ENCODE results near the gene CRISPLD2. TPM values are rescaled to one million over a fixed set of nuclear protein-coding genes. Genes with fewer than 3 reads are reported as not detected.

CRISPLD2 gene
- total RNA-seq, 1 donor from 2014 or later: 34.9 TPM

DNA sequence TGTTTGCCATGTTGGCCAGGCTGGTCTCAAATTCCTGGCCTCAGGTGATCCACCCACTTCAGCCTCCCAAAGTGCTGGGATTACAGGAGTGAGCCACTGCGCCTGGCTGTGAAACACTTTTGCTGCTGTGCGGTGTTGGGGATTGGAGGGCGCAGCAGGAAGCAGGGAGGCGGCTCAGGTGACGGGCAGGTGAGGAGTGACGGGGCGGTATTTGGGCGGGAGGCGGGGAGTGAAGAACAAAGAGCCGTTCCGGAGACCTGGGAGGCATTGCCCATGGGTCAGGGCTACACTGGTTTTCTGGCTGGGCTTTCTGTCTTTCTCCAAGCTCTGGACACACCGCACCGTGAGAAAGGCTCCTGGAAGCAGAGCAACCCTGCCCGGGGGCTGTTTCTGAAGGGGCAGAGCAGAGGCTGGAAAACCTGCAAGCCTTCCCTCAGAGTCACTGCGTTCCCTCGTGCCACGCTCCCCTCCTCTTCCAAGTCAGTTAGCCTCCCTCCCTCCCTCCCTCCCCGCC is 22.1 kb downstream of the CRISPLD2 start:
- ATAC-seq: peak; percentile 89 to 90
- H3K9me3 ChIP-seq: no peaks in the 10 kb centered on the region
- H3K27me3 ChIP-seq (ENCODE audit: low read depth): peaks cover 6% of the 10 kb centered on the region
- peaks cover 6% of the 10 kb centered on the region for H3K4me1 ChIP-seq
- H3K36me3 ChIP-seq: peaks cover 13% of the 10 kb centered on the region
- H3K4me3 ChIP-seq: no peak overlapping the region
- TF ChIP-seq, protein P1, sequence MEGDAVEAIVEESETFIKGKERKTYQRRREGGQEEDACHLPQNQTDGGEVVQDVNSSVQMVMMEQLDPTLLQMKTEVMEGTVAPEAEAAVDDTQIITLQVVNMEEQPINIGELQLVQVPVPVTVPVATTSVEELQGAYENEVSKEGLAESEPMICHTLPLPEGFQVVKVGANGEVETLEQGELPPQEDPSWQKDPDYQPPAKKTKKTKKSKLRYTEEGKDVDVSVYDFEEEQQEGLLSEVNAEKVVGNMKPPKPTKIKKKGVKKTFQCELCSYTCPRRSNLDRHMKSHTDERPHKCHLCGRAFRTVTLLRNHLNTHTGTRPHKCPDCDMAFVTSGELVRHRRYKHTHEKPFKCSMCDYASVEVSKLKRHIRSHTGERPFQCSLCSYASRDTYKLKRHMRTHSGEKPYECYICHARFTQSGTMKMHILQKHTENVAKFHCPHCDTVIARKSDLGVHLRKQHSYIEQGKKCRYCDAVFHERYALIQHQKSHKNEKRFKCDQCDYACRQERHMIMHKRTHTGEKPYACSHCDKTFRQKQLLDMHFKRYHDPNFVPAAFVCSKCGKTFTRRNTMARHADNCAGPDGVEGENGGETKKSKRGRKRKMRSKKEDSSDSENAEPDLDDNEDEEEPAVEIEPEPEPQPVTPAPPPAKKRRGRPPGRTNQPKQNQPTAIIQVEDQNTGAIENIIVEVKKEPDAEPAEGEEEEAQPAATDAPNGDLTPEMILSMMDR (IDR thresholded peaks at IDR 0.05): no peak
- H3K27ac ChIP-seq: peak overlapping the region; percentile 24
- peak; percentile 83 for DNase-seq
- intact Hi-C loops (cut with DNase I): no loop called here

DNA sequence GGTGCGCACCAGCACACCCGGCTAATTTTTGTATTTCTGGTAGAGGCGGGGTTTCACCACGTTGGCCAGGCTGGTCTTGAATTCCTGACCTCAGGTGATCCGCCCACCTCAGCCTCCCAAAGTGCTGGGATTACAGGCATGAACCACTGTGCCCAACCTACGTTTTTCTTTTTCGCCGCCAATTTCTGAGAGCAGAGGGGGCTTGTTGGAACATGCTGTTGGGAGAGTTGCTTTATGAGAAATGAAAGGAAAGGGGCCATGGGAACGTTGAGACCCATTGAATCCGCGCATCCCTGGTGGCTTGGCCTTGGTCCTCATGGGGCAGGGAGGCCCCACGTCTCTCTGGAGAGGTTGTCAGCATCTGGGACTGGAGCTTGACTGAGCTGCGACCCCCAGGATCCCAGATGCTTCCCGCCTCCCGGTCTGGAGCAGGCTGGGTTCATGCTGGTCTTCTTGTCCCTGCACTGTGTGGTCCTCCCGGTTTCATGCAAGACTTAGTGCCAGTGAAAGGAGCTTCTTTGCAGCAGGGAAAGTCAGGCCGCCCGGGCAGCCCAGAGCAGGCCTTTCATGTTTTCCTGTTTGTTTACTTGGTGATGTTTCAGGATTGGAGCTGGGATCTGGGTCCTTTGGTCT is 22.8 kb downstream of the CRISPLD2 start:
- H3K4me1 ChIP-seq: peaks cover 5% of the 10 kb centered on the region
- no peak overlapping the region for H3K4me3 ChIP-seq
- ATAC-seq (no peak), DNase-seq (peak; percentile 39)
- intact Hi-C loops (cut with DNase I): no loop called here
- no peak overlapping the region for H3K27ac ChIP-seq
- H3K9me3 ChIP-seq: no peaks in the 10 kb centered on the region
- H3K36me3 ChIP-seq: peaks cover 19% of the 10 kb centered on the region
- TF ChIP-seq, protein P1 (IDR thresholded peaks at IDR 0.05): no peak
- peaks cover 6% of the 10 kb centered on the region for H3K27me3 ChIP-seq (ENCODE audit: low read depth)

DNA sequence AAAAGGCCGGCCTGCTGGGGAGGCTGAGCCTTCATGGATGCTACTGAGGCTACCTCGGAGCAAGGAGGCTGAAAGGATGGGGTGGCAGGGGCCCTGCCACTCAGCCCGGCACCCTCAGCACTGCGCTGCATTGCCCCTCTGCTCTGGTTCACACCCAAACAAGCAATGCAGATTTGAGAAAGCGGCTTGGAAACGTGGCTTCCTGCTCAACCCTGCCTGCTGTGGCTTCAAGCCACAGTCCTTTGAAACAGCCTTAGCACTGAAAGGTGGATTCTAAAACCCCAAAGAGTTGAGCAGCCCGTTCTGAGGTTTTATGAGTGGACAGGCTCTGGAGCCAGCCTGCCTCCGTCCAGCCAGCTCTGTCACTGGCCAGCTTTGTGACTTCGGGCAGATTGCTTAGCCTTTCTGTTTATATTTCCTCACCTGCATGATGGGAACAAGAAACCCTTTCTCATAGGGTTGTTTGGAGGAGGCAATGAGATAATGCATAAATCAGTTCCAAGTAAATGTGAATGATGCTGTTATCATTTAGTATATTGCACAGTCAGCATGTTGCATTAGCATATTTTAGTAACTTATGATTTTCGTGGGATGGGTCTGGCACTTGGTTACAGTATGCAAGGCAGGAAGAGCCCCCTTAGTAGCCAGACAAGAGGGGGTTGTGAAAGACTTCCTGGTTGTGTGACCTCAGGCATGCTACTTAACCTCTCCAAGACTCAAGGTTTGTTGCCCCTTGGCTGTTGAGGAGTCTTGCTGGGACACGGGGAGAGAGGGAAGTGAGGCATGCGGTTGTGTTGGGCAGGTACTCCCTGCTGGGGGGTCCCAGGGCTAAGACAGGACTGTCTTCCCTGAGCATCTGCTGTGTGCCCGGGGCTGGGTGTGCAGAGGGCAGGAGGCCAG is 23.6 kb downstream of the CRISPLD2 start:
- Histone ChIP-seq H3K9me3 (no peaks in the 10 kb centered on the region), H3K4me3 (no peak overlapping the region), H3K27me3 (ENCODE audit: low read depth) (peaks cover 6% of the 10 kb centered on the region), H3K4me1 (no peaks in the 10 kb centered on the region), H3K36me3 (peaks cover 24% of the 10 kb centered on the region), H3K27ac (no peak overlapping the region)
- TF ChIP-seq, protein P1 (IDR thresholded peaks at IDR 0.05): no peak
- intact Hi-C loops (cut with DNase I): no loop called here
- DNase-seq (no peak), ATAC-seq (no peak)

DNA sequence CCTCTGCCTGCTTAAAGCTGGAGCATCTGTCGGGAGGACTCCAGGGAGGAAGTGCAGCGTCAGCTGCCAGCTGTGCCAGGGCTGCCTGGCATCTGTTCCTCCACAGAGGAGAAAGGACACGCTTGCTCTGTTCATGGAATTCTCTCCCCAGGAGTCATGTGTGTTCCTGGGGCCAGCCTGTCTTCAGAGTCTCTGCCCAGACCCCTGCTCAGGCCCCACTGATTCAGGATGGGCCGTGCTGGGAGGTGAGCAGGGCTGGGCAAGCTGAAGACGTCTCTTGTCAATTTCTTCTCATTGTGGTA is 24.2 kb downstream of the CRISPLD2 start:
- intact Hi-C loops (cut with DNase I): no loop called here
- ATAC-seq: no peak

More for the DNA sequence above, 24.2 kb downstream of the CRISPLD2 start:
- peaks cover 18% of the 10 kb centered on the region for H3K36me3 ChIP-seq
- no peaks in the 10 kb centered on the region for H3K9me3 ChIP-seq
- DNase-seq: no peak
- no peak overlapping the region for H3K27ac ChIP-seq
- no peak overlapping the region for H3K4me3 ChIP-seq
- TF ChIP-seq, protein P1 (IDR thresholded peaks at IDR 0.05): no peak
- peaks cover 6% of the 10 kb centered on the region for H3K27me3 ChIP-seq (ENCODE audit: low read depth)
- H3K4me1 ChIP-seq: no peaks in the 10 kb centered on the region
